GM19035 (cell line): ENCODE results near the gene TNFAIP1.
"Not testable (repeated sequence)": the region's sequence is repeated elsewhere in the genome, so short reads cannot be mapped to it uniquely, and the experiment has no call there.

Experiments used
- ATAC-seq: cut with Tn5 transposase; IDR thresholded peaks from one replicate; pipeline ENCODE4 v1.9.1; 2021; ENCODE audit not compliant: unreplicated experiment

Gene TNFAIP1, protein sequence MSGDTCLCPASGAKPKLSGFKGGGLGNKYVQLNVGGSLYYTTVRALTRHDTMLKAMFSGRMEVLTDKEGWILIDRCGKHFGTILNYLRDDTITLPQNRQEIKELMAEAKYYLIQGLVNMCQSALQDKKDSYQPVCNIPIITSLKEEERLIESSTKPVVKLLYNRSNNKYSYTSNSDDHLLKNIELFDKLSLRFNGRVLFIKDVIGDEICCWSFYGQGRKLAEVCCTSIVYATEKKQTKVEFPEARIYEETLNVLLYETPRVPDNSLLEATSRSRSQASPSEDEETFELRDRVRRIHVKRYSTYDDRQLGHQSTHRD

DNA sequence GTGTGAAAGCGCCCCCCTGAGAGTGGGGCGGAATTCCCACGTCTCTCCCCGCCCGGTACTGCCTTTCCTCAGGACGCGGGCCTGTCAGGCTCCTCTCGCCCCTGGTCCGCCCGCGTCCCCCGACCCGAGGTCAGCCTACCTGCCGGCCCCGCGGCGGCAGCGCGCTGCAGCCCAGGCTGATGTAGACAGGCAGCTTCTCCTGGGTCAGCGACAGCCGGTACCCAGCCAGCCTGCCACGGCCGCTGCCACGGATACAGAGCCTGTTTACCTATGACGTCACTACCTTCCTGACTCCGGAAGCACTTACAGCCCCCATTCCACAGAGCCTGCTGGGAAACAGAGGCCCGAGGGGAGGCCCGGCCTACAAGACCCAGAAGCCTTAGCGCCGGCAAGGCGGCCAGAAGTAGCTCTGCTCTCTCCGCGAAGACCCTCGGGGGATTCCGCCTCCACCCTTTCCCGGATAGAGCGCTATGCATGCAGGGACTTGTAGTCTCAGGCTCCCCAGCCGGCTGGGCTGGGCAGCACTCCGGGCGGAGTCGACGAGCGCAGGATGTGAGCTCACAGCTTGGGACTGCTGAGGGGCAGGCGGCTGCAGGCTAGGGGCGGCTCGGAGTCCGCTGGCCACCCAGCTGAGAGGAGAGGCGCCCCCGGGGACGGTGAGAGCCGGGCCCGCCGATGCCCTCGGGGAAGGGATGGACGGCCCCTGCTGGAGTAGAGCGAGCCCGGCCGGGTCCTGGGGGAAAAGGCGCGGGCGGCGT lies at the start of gene TNFAIP1, which contains the start of gene IFT20:
Gene TNFAIP1 (plus strand): TSS at position 561 of the 758 bp plus-strand sequence. CDS start 3,761 bp downstream, outside the sequence.
Gene IFT20 (minus strand): TSS at position 272 of the 758 bp plus-strand sequence. CDS start 3,487 bp downstream, outside the sequence.
- peak; percentile 95 for ATAC-seq

DNA sequence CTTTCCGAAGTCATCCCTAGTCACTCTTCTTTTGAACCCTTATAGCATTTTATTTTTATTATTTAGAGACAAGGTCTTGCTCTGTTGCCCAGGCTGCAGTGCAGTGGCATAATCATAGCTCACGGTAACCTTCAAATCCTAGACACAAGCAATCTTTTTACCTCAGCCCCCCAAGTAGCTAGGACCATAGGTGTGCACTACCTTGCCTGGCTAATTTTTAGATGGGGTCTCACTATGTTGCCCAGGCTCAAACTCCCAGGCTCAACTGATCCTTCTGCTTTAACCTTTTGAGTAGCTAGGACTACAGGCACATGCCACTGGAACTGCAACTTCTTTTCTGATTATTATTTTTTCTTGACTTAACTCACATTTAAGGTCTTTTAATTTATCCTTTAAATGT lies 49.6 kb upstream of the TNFAIP1 start:
- ATAC-seq = no peak

DNA sequence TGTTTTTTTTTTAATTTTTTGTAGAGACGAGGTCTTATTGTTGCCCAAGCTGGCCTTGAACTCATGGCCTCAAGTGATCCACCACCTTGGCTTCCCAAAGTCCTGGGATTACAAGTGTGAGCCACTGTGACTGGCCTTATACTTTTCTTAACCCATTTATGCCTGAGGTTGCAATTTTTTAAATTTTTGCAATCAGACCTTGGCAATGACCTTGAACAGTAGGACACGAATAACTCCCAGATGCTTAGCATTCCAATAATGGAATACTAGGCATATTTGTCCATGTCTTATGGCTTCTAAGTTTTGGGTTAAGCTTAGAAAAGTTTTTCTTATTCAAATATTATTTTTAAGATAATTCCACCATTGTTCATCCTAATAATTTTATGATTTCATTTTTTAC lies 44.9 kb upstream of the TNFAIP1 start:
- ATAC-seq = no peak

DNA sequence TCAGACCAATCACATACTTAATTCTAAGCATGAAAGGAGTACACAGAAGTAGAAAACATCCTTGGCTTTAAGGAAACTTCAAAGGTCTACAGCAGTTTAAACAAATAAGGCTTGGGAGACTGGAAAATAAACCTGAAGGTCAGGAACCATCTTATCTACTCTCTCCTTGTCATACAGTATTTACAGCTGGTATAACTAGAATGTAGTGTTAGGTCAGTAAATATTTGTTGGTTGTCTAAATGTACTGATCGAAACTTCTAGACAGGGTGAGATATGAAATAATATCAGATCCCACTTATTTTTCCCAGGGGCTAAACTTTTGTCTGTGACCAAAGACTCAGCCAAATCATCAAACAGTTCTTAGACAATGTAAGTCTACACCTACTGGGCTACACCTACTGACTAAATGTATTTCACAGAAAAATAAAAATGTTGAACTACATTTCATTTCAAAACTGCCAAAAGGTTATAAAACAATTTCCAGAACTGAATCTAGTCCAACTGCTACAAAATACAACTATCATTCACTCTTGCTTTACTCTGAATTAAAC lies 43.7 kb upstream of the TNFAIP1 start:
- ATAC-seq = no peak

DNA sequence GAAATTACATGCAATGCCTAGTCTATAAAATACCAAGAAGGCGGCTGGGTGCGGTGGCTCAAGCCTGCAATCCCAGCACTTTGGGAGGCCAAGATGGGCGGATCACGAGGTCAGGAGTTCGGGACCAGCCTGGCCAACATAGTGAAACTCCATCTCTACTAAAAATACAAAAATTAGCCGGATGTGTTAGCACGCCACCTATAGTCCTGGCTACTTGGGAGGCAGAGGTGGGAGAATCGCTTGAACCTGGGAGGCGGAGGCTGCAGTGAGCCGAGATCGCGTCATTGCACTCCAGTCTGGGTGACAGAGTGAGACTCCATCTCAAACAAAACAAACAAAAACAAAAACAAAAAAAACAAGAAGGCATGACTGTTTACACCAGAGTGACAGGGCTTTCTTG lies 42.7 kb upstream of the TNFAIP1 start:
- not testable (repeated sequence) for ATAC-seq

DNA sequence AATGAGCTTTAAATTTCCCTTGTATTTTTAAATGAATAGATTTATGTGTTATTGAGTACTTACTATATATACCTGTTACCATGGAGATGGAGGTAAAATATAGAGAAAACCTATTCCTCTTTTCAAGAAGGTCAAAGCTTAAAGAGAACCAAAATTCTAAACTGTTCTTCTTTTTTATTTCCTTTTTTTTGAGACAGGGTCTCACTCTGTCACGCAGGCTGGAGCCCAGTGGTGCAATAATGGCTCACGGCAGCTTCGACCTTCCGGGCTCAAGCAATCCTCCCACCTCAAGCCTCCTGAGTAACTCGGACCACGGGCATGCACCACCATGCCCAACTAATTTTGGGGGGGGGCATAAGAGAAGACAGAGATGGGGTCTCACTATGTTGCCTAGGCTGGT lies 41.6 kb upstream of the TNFAIP1 start:
- no peak for ATAC-seq

DNA sequence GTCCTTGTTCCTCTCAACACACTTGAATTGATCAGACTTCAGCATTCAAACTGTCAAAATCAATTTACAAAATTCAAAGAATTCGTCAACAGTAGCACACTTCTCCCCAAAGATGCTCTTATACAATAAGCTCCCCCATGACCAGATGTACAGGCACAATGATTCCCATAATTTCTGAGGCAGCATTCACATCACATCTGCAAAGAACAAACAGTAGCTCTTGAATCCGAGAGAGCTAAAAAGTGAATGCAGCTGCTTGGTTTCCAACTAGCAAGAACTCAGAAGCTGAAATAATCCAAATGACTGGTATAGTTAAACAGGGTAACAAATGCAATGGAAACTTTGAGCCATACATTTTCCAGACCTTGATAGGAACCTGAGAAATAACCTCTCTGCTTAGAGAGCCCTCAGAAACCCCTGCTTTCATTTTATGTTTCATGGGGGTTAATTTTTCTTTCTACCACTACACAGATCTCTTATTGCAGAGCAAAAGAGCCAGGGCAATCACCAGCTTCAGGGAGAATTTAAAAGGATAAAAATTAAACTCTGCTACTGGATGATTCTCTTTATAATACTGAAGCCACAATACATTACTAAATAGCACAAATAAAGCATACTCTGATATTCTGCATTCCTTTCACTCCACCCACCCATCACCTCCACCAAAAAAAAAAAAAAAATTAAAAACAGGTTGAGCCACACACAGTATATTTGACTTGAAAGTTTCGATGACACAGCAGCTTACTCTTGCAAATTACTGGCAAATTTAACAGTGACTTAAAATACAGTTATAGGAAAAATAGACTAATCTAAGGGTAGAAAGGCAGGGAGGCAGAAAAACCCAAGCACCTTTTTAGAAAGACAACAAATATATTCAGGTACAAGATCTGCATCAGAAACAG lies 39.6 kb upstream of the TNFAIP1 start:
- ATAC-seq = no peak

DNA sequence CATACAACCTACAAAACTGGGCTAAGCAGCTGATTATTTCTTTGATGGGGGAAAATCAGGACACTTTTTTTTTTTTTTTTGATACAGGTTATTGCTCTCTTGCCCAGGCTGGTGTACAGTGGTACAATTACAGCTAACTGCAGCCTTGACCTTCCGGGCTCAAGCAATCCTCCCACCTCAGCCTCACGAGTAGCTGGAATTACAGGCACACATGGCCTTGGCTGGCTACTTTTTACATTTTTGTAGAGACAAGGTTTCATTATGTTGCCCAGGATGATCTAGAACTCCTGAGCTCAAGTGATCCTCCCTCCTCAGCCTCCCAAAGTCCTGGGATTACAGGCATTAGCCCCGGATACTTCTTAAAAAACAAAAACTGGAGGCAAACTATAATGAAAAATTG lies 37.1 kb upstream of the TNFAIP1 start:
- no peak for ATAC-seq

DNA sequence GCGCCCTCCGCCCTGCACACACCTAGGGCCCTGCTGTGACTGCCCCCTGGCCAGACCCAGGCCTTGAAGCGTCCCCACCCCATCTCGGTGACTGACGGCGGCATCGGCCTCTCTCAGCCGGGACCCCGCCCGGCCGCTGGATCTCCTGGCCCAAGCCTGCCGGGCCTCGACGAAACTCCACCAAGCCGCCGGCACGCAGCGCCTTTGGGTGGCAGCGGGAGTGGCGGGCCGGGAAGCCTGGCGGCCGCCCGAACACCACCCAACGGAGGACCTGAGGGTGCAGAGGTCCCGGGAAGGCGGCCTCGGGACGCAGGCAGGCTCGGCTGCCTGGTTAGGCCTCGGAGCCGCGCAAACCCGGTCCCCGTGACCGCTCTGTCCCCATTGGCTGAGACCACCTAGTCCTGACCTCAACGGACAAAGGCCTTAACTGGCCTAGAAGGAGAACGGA lies 28.6 kb upstream of the TNFAIP1 start:
- ATAC-seq = no peak

DNA sequence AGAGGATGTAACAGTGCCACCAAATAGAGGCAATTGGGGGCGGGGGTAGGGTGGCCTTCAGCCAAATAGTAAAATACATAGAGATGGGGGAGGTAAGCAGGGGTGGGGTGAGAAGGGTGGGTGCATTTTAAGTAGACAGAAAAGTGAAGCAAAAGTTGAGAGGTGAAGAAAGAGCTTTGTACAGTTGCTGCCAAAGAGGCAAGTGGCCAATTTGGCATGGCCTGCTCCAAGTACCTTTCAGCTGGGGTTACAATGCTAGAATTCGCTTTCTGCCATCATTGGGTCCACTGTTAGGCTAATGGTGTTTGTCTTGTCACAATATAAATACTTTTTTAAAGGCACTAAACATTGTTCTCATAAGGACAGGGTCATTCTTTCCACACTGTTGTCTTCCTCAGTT lies 21.7 kb upstream of the TNFAIP1 start:
- ATAC-seq = no peak

DNA sequence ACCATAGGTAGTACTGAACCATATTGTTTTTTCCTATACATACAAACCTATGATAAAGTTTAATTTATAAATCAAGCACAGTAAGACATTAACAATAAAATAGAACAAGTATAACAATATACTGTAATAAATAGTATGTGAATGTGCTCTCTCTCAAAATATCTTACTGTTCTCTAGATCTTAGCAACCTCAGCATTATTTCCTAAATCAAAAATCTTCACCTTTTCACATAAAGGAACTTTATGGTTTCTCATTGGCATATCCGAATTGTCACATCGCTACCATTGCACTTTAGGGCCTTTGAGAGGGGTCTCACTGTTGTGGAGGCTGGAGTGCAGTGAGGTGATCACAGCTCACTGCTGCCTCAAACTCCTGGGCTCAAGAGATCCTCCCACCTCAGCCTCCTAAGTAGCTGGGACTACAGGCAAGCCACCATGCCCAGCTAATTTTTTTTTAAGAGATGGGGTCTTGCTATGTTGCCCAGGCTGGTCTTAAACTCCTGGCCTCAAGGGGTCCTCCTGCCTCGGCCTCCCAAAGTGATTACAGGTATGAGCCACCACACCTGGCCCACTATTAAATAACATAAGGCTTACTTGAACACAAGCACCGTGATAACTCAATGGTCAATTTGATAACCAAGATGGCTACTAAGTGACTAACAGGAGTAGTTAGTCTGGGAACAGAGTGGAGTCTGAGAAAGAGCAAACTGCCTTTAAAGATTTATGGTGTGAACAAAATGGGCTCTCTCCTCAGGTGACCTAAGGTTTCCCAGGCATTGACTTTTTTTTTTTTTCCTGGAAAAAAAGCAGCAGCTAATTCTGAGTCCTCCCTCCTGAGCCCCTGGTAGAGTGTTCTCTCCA lies 19.5 kb upstream of the TNFAIP1 start:
- no peak for ATAC-seq

DNA sequence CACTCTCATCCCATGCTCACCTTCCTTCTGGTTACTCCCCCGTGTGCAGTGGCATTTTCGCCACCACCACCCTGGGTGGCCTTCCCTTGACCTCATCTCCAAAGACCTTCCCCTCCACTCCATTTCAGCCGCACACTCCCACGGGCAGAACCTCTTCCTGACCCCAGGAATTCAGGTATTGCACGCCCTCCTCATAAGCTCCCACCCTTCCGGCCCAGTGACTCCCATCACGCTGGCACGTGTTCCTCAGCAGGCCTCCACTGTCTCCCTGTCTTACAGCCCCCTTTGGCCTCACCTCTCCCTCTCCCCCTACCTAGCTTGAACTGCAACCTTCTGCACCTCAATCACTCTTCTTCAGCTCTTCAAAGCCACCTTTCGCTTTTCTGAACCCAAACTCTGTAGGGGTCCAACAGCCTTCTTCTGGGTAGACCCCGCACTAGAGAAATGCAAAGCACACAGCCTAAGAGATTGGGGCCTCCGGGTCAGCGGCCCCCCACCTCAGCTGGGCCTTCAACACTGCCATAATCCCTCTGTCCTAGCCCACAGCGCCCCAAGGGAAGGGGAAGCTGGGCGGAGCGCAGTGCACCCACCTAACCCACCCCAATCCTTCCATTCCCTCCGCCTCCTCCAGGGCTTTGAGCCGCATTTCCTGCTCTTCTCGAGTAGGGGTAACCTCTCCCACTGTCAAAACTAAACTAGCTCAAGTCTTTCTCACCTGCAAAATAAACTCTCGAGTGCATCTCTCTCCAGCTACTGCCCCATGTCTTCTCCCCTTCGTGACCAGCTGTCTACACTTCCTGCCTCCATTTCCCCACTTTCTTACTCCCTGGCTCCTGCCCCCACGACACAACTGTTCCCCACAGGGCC lies 18.2 kb upstream of the TNFAIP1 start:
- no peak for ATAC-seq

DNA sequence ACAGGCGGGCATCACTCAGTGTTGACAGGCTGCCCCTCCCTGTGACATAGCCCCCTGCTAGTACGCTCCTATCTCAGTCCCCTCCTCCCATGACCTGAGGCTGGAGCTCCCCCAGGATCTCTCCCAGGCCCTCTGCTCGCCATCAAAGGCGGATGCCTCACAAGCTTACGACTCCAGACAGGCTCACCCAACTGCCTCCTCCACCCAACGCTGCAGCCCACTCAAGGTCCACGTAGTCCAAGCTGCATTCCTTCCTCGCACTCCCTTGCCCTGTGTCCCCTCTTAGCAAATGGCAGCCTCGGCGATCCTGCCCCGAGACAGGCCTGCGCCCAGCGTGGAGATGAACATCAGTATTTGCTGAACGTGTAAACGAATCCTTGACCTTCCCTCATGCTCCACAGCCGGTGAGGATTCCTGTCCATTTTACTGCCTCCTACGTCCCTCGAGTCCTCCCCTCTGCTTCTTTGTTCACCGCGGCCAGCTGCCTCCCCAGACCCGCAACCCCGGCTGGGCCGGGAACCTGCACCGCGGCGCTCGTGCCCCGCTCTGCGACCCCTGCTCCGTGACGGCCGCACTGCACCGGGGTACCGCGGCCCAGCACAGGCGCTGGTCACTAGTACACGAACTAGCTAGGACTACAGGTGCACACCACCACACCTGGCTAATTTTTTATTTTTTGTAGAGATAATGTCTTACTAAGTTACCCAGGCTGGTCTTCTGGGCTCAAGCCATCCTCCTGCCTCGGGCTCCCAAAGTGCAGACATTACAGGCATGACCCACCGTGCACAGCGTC lies 17.4 kb upstream of the TNFAIP1 start:
- peak; percentile 6 for ATAC-seq

DNA sequence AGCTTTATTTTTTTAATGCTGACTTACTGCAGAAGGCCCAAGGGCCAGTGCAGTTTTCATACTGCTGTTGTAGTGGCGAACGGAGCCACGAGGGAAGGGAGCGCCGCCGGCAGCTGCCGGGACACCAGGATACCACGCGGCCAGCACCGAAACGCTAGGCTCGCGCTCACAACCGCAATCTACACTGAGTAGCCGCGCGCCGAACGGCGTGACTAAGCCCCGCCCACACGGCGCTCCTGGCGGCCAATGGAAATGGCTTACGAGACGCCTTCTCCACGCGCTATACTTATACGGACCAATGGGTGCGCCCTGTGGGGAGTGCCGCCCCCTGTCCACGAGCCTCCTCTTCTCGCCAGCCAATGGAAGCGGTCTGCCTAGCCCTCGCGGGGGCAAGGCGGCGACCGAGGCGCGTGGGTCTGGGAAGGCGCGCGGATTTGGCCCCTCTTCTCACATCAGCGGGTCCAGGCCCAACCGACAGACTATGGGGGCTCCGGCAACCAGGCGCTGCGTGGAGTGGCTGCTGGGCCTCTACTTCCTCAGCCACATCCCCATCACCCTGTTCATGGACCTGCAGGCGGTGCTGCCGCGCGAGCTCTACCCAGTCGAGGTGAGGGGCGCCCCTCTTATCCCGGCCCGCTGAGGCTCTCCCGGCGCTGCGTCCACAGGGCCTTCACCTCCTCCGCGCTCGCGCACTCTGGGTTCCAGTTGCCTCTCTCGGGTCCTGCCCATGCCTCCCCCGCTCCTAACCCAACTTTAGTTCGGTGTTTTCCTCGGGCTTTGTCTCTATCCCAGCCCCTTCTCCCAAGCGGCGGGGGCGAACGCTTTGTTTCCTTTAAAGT lies 16.6 kb upstream of the TNFAIP1 start, which contains the start of gene TMEM97:
Gene TMEM97 (plus strand): TSS at position 442 of the 839 bp plus-strand sequence. CDS start 40 bp downstream, at position 482.
- ATAC-seq = peak; percentile 95

DNA sequence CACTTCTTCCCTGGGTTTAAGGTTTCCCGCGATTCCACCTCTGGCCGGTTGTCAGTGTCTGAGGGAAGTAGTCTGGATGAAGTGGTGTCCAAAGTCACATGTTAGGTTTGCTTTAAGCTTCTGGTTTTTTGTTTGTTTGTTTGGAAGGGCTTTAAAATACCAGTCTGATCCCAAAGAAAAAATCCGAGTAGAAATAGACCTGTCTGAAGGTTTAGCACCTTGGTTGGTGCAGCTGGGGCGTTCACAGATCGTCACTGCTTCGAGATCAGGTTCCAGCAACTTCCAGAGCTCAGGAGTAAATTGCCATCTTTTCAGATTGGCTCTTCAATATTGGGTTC lies 16.0 kb upstream of the TNFAIP1 start:
- no peak for ATAC-seq

DNA sequence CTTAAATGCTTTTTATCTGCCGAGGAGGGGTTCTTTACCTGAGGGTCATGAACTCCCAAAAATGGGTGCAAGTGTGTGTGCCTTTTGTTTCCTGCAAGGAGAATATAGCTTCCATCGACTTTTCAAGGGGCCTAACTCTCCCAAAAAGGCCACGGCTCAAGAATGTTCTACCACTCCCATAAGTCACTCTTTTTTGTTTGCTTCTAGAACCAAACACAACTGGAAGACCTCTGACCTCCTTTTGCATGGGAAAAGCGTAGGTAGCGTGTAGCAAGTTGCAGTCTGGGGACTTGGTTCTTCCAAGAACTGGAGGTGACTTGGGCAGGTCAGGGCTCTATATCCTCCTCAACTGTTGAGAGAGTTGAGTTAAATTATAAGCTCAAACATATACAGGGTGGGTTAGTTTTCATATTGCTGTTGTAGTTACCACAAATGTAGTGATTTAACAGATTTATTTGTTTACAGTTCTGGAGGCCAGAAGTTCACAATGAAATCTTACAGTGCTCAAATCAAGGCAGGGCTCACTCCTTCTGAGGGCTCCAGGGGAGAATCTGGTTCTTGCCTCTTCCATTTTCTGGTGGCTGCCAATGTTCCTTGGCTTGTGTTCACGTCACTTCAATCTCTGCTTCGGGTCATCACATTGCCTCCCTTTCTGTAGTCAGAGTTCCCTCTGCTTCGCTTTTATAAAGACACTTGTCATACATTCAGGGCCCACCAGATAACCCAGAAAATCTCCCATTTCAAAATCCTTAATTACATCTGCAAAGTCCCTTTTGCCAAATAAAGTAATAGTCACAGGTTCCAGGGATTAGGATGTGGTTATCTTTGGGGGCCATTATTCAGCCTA lies 15.1 kb upstream of the TNFAIP1 start:
- ATAC-seq = no peak
